ENCODE data around the gene REC8. TPM values are rescaled to one million over a fixed set of nuclear protein-coding genes. Genes with fewer than 3 reads are reported as not detected.
A peak's percentile ranks its signal among the peaks of the same experiment; 100 is the strongest.

REC8 gene, protein sequence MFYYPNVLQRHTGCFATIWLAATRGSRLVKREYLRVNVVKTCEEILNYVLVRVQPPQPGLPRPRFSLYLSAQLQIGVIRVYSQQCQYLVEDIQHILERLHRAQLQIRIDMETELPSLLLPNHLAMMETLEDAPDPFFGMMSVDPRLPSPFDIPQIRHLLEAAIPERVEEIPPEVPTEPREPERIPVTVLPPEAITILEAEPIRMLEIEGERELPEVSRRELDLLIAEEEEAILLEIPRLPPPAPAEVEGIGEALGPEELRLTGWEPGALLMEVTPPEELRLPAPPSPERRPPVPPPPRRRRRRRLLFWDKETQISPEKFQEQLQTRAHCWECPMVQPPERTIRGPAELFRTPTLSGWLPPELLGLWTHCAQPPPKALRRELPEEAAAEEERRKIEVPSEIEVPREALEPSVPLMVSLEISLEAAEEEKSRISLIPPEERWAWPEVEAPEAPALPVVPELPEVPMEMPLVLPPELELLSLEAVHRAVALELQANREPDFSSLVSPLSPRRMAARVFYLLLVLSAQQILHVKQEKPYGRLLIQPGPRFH
- polyA plus RNA-seq (2013, experiment 1 of 2): 29.0 TPM
- polyA plus RNA-seq (2013, experiment 2 of 2): 29.9 TPM

GRCh38 chr14:24171422-24172260, at the start of gene REC8:
TSS of gene REC8 (plus strand) at chr14:24172080. CDS start at chr14:24172553, 473 bp downstream.
- H3K18ac ChIP-seq (ENCODE audit: low read depth in 1 of 2, low read length in 2 of 2): peak within 1 kb of the TSS in 1 of 2 experiments; percentile 78
- peaks cover 64 to 75% of the 10 kb centered on the region in 2 experiments for H3K36me3 ChIP-seq (ENCODE audit: control insufficient read depth in 1 of 2, insufficient read depth in 2 of 2, low read depth in 1 of 2, low read length in 2 of 2)
- no peak within 1 kb of the TSS for H2AK5ac ChIP-seq (ENCODE audit: low read length, severe bottlenecking)
- no peaks in the 10 kb centered on the region for H3K9me3 ChIP-seq (ENCODE audit: control insufficient read depth, low read length)
- no peak within 1 kb of the TSS for H3K4me2 ChIP-seq (ENCODE audit: low read length, poor library complexity, severe bottlenecking)
- peak within 1 kb of the TSS in 1 of 2 experiments; percentile 7 for H3K4me3 ChIP-seq (ENCODE audit: insufficient read depth in 1 of 2, low read depth in 1 of 2, low read length in 2 of 2)
- H3K27me3 ChIP-seq (ENCODE audit: control insufficient read depth in 1 of 2, insufficient read depth in 1 of 2, low read length in 2 of 2): no peaks in the 10 kb centered on the region
- peak; percentile 92 for DNase-seq
- H2BK5ac ChIP-seq (ENCODE audit: low read depth, low read length, poor library complexity, severe bottlenecking): no peak within 1 kb of the TSS
- H3K4ac ChIP-seq (ENCODE audit: low read depth in 1 of 2, low read length in 2 of 2): peak within 1 kb of the TSS in 1 of 2 experiments; percentile 69
- H4K91ac ChIP-seq (ENCODE audit: low read length): peak within 1 kb of the TSS; percentile 62
- H3K14ac ChIP-seq (ENCODE audit: low read length in 2 of 2): peak within 1 kb of the TSS in 1 of 2 experiments; percentile 55
- peaks cover 1% of the 10 kb centered on the region for H3K79me1 ChIP-seq (replicated peaks; ENCODE audit: low read length, poor library complexity, severe bottlenecking)
- peaks cover 3% of the 10 kb centered on the region for H3K4me1 ChIP-seq (ENCODE audit: control insufficient read depth, insufficient read depth, low read depth, low read length)
- H4K8ac ChIP-seq (ENCODE audit: low read length): peak within 1 kb of the TSS; percentile 81
- WGBS: 28% methylated on average over 62 of the region's 63 CpGs
- no peak within 1 kb of the TSS for H3K27ac ChIP-seq (ENCODE audit: low read length, poor library complexity, severe bottlenecking)
- H2BK120ac ChIP-seq (ENCODE audit: low read depth, low read length): no peak within 1 kb of the TSS
- peak within 1 kb of the TSS; percentile 53 for H2AFZ ChIP-seq (ENCODE audit: low read depth, low read length)
- H2BK15ac ChIP-seq (ENCODE audit: low read depth, poor library complexity, severe bottlenecking): no peak within 1 kb of the TSS
- peak within 1 kb of the TSS; percentile 21 to 86 for H2BK12ac ChIP-seq (ENCODE audit: low read length in 2 of 2)
- H3K23ac ChIP-seq (ENCODE audit: low read length in 2 of 2): peak within 1 kb of the TSS in 1 of 2 experiments; percentile 80
- no peak within 1 kb of the TSS for H3K9ac ChIP-seq (ENCODE audit: low read length)

- peaks cover 61% of the 10 kb centered on the region in 2 experiments for H3K36me3 ChIP-seq (ENCODE audit: control insufficient read depth in 1 of 2, insufficient read depth in 2 of 2, low read depth in 1 of 2, low read length in 2 of 2)
- no peak for DNase-seq
- H3K4me1 ChIP-seq (ENCODE audit: control insufficient read depth, insufficient read depth, low read depth, low read length): no peaks in the 10 kb centered on the region
- peaks cover 7% of the 10 kb centered on the region for H3K79me1 ChIP-seq (replicated peaks; ENCODE audit: low read length, poor library complexity, severe bottlenecking)
- no peak overlapping the region for H3K27ac ChIP-seq (ENCODE audit: low read length, poor library complexity, severe bottlenecking)
- H3K4ac ChIP-seq (ENCODE audit: low read depth in 1 of 2, low read length in 2 of 2): no peak overlapping the region
- no peak overlapping the region for H2AFZ ChIP-seq (ENCODE audit: low read depth, low read length)
- H3K23ac ChIP-seq (ENCODE audit: low read length in 2 of 2): no peak overlapping the region
- H3K9me3 ChIP-seq (ENCODE audit: control insufficient read depth, low read length): no peaks in the 10 kb centered on the region
- H3K9ac ChIP-seq (ENCODE audit: low read length): no peak overlapping the region
- no peak overlapping the region for H4K91ac ChIP-seq (ENCODE audit: low read length)
- H3K4me3 ChIP-seq (ENCODE audit: insufficient read depth in 1 of 2, low read depth in 1 of 2, low read length in 2 of 2): no peak overlapping the region
- H3K18ac ChIP-seq (ENCODE audit: low read depth in 1 of 2, low read length in 2 of 2): no peak overlapping the region
- no peak overlapping the region for H4K8ac ChIP-seq (ENCODE audit: low read length)
- H2BK12ac ChIP-seq (ENCODE audit: low read length in 2 of 2): no peak overlapping the region
- H3K27me3 ChIP-seq (ENCODE audit: control insufficient read depth in 1 of 2, insufficient read depth in 1 of 2, low read length in 2 of 2): no peaks in the 10 kb centered on the region
- H2AK5ac ChIP-seq (ENCODE audit: low read length, severe bottlenecking): no peak overlapping the region
- no peak overlapping the region for H2BK120ac ChIP-seq (ENCODE audit: low read depth, low read length)
- no peak overlapping the region for H3K14ac ChIP-seq (ENCODE audit: low read length in 2 of 2)
- H2BK15ac ChIP-seq (ENCODE audit: low read depth, poor library complexity, severe bottlenecking): no peak overlapping the region
- WGBS: 100% methylated on average over 4 of the region's 4 CpGs
- H2BK5ac ChIP-seq (ENCODE audit: low read depth, low read length, poor library complexity, severe bottlenecking): no peak overlapping the region
- H3K4me2 ChIP-seq (ENCODE audit: low read length, poor library complexity, severe bottlenecking): no peak overlapping the region
These were observed 49.5 kb upstream of the REC8 start for GRCh38 chr14:24122416-24122815.

- no peak overlapping the region for H2AK5ac ChIP-seq (ENCODE audit: low read length, severe bottlenecking)
- H3K4me3 ChIP-seq (ENCODE audit: insufficient read depth in 1 of 2, low read depth in 1 of 2, low read length in 2 of 2): no peak overlapping the region
- H3K27me3 ChIP-seq (ENCODE audit: control insufficient read depth in 1 of 2, insufficient read depth in 1 of 2, low read length in 2 of 2): no peaks in the 10 kb centered on the region
- WGBS: 96% methylated on average over 7 of the region's 8 CpGs
- H3K18ac ChIP-seq (ENCODE audit: low read depth in 1 of 2, low read length in 2 of 2): no peak overlapping the region
- no peak overlapping the region for H2BK12ac ChIP-seq (ENCODE audit: low read length in 2 of 2)
- H2BK15ac ChIP-seq (ENCODE audit: low read depth, poor library complexity, severe bottlenecking): no peak overlapping the region
- H3K36me3 ChIP-seq (ENCODE audit: control insufficient read depth in 1 of 2, insufficient read depth in 2 of 2, low read depth in 1 of 2, low read length in 2 of 2): peaks cover 57 to 59% of the 10 kb centered on the region in 2 experiments
- H3K27ac ChIP-seq (ENCODE audit: low read length, poor library complexity, severe bottlenecking): no peak overlapping the region
- H3K14ac ChIP-seq (ENCODE audit: low read length in 2 of 2): no peak overlapping the region
- no peaks in the 10 kb centered on the region for H3K4me1 ChIP-seq (ENCODE audit: control insufficient read depth, insufficient read depth, low read depth, low read length)
- no peak for DNase-seq
- H4K91ac ChIP-seq (ENCODE audit: low read length): no peak overlapping the region
- no peak overlapping the region for H2BK5ac ChIP-seq (ENCODE audit: low read depth, low read length, poor library complexity, severe bottlenecking)
- no peak overlapping the region for H3K9ac ChIP-seq (ENCODE audit: low read length)
- no peak overlapping the region for H3K4ac ChIP-seq (ENCODE audit: low read depth in 1 of 2, low read length in 2 of 2)
- no peak overlapping the region for H2BK120ac ChIP-seq (ENCODE audit: low read depth, low read length)
- peaks cover 4% of the 10 kb centered on the region for H3K79me1 ChIP-seq (replicated peaks; ENCODE audit: low read length, poor library complexity, severe bottlenecking)
- H2AFZ ChIP-seq (ENCODE audit: low read depth, low read length): no peak overlapping the region
- H4K8ac ChIP-seq (ENCODE audit: low read length): no peak overlapping the region
- H3K23ac ChIP-seq (ENCODE audit: low read length in 2 of 2): no peak overlapping the region
- H3K4me2 ChIP-seq (ENCODE audit: low read length, poor library complexity, severe bottlenecking): no peak overlapping the region
- no peaks in the 10 kb centered on the region for H3K9me3 ChIP-seq (ENCODE audit: control insufficient read depth, low read length)
These were observed 49.0 kb upstream of the REC8 start for GRCh38 chr14:24122898-24123297.

Data from mesenchymal stem cell (in vitro differentiated cells and primary cell).